Measurements from ENCODE around the gene TERT. TPM values are rescaled to one million over a fixed set of nuclear protein-coding genes. Genes with fewer than 3 reads are reported as not detected.

Gene TERT
- total RNA-seq, 4 donors from 2014 or later, result not detected

GRCh38 chr5:1227667-1228066, 67.2 kb downstream of the TERT start:
- Histone ChIP-seq H3K27me3 (peaks cover 88% of the 10 kb centered on the region), H3K36me3 (no peaks in the 10 kb centered on the region), H3K27ac (no peak overlapping the region), H3K4me3 (no peak overlapping the region), H3K4me1 (no peaks in the 10 kb centered on the region), H3K9me3 (no peaks in the 10 kb centered on the region)
- no peak for ATAC-seq
- TF ChIP-seq EP300 (IDR thresholded peaks at IDR 0.05), result no peak
- no peak for TF ChIP-seq POLR2AphosphoS5 (IDR thresholded peaks at IDR 0.05)
- no peak for TF ChIP-seq POLR2A (IDR thresholded peaks at IDR 0.05)
- TF ChIP-seq, protein P1, sequence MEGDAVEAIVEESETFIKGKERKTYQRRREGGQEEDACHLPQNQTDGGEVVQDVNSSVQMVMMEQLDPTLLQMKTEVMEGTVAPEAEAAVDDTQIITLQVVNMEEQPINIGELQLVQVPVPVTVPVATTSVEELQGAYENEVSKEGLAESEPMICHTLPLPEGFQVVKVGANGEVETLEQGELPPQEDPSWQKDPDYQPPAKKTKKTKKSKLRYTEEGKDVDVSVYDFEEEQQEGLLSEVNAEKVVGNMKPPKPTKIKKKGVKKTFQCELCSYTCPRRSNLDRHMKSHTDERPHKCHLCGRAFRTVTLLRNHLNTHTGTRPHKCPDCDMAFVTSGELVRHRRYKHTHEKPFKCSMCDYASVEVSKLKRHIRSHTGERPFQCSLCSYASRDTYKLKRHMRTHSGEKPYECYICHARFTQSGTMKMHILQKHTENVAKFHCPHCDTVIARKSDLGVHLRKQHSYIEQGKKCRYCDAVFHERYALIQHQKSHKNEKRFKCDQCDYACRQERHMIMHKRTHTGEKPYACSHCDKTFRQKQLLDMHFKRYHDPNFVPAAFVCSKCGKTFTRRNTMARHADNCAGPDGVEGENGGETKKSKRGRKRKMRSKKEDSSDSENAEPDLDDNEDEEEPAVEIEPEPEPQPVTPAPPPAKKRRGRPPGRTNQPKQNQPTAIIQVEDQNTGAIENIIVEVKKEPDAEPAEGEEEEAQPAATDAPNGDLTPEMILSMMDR (IDR thresholded peaks at IDR 0.05), result no peak
- WGBS, 2 donors (ENCODE audit: low coverage in 1 of 2), result 19 to 33% methylated on average over 6 to 12 of the region's 14 CpGs

DNA sequence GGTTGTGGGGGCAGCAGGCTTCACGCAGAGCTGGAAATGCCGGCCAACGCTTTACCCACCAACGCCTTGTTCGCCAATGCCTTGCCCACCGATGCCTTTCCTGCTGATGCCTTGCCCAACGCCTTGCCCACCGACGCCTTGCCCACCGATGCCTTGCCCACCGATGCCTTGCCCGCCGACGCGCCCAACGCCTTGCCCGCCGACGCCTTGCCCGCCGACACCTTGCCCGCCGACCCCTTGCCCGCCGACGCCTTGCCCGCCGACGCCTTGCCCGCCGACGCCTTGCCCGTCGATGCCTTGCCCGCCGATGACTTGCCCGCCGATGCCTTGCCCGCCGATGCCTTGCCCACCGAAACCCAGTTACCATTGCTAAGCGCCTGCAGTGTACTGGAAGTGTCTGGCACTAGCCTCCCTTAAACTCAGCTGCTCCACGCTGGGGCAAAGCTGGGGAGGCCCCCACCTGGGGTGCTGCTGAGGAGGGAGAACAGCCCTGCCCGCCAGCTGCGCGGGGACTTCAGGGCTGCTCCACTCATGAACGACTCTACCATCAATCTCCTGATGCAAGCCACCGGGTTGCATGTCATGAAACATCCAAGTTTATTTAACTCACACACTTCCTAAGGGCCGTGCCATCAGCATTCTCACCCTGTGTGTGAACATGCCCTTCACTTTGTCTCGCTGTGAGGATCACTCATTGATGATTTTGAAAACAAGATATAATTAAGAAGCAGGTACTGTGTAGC, 67.9 kb downstream of the TERT start:
- 11 to 76% methylated on average over 4 to 5 of the region's 50 CpGs for WGBS, 2 donors (ENCODE audit: low coverage in 1 of 2)

DNA sequence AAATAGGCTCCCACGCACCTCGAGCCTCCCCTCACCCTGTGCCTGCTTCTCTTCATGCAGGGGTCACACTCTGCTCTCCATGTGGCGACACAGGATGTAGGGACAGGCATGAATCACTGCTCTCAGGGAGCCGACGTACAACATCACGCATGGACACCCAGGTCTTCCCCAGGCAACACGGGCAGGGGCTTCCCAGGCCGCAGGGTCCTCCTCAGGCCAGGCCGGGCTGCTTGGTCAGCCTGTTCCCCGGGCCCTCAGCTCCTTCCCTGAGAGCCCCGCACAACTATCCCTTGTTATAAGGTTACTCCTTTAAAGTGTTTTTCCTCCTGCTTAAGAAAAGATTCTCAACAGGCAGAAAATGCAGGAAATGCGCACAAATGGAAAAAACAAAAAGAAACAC, 68.6 kb downstream of the TERT start:
- no peaks in the 10 kb centered on the region for H3K4me1 ChIP-seq
- no peak overlapping the region for H3K4me3 ChIP-seq
- WGBS, 2 donors (ENCODE audit: low coverage in 1 of 2), result no CpG with 5 or more reads among the region's 12 CpGs
- no peak overlapping the region for H3K27ac ChIP-seq
- no peak for ATAC-seq
- H3K27me3 ChIP-seq, result peaks cover 78% of the 10 kb centered on the region
- H3K36me3 ChIP-seq, result no peaks in the 10 kb centered on the region
- TF ChIP-seq, protein P1 (IDR thresholded peaks at IDR 0.05), result no peak
- no peak for TF ChIP-seq POLR2AphosphoS5 (IDR thresholded peaks at IDR 0.05)
- no peak for TF ChIP-seq EP300 (IDR thresholded peaks at IDR 0.05)
- TF ChIP-seq POLR2A (IDR thresholded peaks at IDR 0.05), result no peak
- H3K9me3 ChIP-seq, result no peaks in the 10 kb centered on the region

More for the DNA sequence above, 67.9 kb downstream of the TERT start:
- Histone ChIP-seq H3K4me3 (no peak overlapping the region), H3K4me1 (no peaks in the 10 kb centered on the region), H3K27me3 (peaks cover 82% of the 10 kb centered on the region), H3K9me3 (no peaks in the 10 kb centered on the region), H3K27ac (no peak overlapping the region), H3K36me3 (no peaks in the 10 kb centered on the region)
- TF ChIP-seq, protein P1 (IDR thresholded peaks at IDR 0.05), result no peak
- no peak for TF ChIP-seq EP300 (IDR thresholded peaks at IDR 0.05)
- TF ChIP-seq POLR2A (IDR thresholded peaks at IDR 0.05), result no peak
- TF ChIP-seq POLR2AphosphoS5 (IDR thresholded peaks at IDR 0.05), result no peak
- no peak for ATAC-seq

DNA sequence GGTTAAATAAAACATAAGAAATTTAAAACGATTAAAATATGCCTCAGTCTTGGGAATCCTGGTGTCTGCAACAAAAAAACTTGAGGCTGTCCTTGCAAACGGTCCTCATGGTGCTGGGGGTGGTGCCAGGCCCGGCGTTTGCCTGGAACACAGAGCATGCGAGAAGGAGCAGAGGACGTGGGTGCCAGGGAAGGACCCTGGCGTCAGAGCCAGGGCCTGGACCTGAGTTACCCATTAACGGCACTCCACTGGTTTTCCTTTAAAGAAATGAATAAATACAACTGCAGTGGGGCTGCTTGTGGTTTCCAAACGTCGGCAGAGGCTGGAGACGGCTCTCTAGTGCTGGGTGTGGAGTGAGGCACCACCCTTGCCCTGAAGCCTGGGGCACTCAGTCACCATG, 69.8 kb downstream of the TERT start, which contains the start of gene SLC6A18:
SLC6A18 (plus strand) TSS at position 301 of the 400 bp plus-strand sequence; CDS start at position 398, 97 bp downstream.
- WGBS, 2 donors (ENCODE audit: low coverage in 1 of 2), result 80 to 82% methylated on average over 6 to 7 of the region's 11 CpGs
- no peak for ATAC-seq
- Histone ChIP-seq H3K4me1 (no peaks in the 10 kb centered on the region), H3K36me3 (no peaks in the 10 kb centered on the region), H3K27ac (no peak within 1 kb of the TSS), H3K27me3 (peaks cover 75% of the 10 kb centered on the region), H3K9me3 (no peaks in the 10 kb centered on the region), H3K4me3 (no peak within 1 kb of the TSS)
- TF ChIP-seq, protein P1 (IDR thresholded peaks at IDR 0.05), result no peak
- no peak for TF ChIP-seq EP300 (IDR thresholded peaks at IDR 0.05)
- TF ChIP-seq POLR2AphosphoS5 (IDR thresholded peaks at IDR 0.05), result no peak
- no peak for TF ChIP-seq POLR2A (IDR thresholded peaks at IDR 0.05)

GRCh38 chr5:1224631-1225030, 70.2 kb downstream of the TERT start:
- no peak overlapping the region for H3K4me3 ChIP-seq
- H3K36me3 ChIP-seq, result no peaks in the 10 kb centered on the region
- 93% methylated on average over 3 of the region's 15 CpGs; no CpG with 5 or more reads in 1 of the 2 donors for WGBS, 2 donors (ENCODE audit: low coverage in 1 of 2)
- H3K27ac ChIP-seq, result no peak overlapping the region
- peaks cover 75% of the 10 kb centered on the region for H3K27me3 ChIP-seq
- ATAC-seq, result no peak
- TF ChIP-seq, protein P1 (IDR thresholded peaks at IDR 0.05), result no peak
- TF ChIP-seq EP300 (IDR thresholded peaks at IDR 0.05) (no peak), POLR2AphosphoS5 (IDR thresholded peaks at IDR 0.05) (no peak), POLR2A (IDR thresholded peaks at IDR 0.05) (no peak)
- no peaks in the 10 kb centered on the region for H3K4me1 ChIP-seq
- H3K9me3 ChIP-seq, result no peaks in the 10 kb centered on the region

Data from gastroesophageal sphincter (tissue), 4 donors.